Heart left ventricle (tissue), 13 donors: ENCODE data around the gene EHMT1.

Experiments used
- POLR2A ChIP-seq, 2 donors: fragments of 450-650 bp; IDR thresholded peaks; one replicate each; pipeline ENCODE4 v1.6.1; 2017; ENCODE audit warnings: antibody characterized with exemption in 2 of 2, mild to moderate bottlenecking in 2 of 2, moderate library complexity in 2 of 2
- TF ChIP-seq, protein P1 (sequence below), 12 donors: fragments of 200-600 bp; sonication (generic) in 4 of 12; IDR thresholded peaks; one replicate each; pipeline versions ENCODE4 v1.5.0 to v1.8.0; 2018 to 2022; ENCODE audit warnings: antibody characterized with exemption in 12 of 12, mild to moderate bottlenecking in 5 of 12
- donor health status: ischemic (EF 13 %, LVEDD 7.1; RV severe dilation, severe dysfunction).
- donor health status: DM: no; HTN: yes; CAD: no.
- donor health status: DM: no; HTN: no; CAD: no.
- donor health status: ischemic (EF 25% LVEDD 6.9; RV normal size, moderate dysfunction).
- donor health status: ischemic (EF 25% LVEDD 5.7; RV mildly dilated, moderate dysfunction).
- donor health status: ischemic (EF 35%, LVEDD 5.7; RV mildly dilated, moderate dysfunction).
- donor health status: nonischemic (EF 11% LVEDD 7.7; RV severe dilation, severe dysfunction).
- donor health status: DM: yes; HTN: yes; CAD: no.
- donor health status: PGD.
- donor health status: ischemic (EF 29% LVEDD 5.4; RV normal size, mild dysfunction).
- donor health status: nonischemic (EF 23%, LVEDD 6.1; RV moderate dilation, normal function).

- TF ChIP-seq, protein P1, sequence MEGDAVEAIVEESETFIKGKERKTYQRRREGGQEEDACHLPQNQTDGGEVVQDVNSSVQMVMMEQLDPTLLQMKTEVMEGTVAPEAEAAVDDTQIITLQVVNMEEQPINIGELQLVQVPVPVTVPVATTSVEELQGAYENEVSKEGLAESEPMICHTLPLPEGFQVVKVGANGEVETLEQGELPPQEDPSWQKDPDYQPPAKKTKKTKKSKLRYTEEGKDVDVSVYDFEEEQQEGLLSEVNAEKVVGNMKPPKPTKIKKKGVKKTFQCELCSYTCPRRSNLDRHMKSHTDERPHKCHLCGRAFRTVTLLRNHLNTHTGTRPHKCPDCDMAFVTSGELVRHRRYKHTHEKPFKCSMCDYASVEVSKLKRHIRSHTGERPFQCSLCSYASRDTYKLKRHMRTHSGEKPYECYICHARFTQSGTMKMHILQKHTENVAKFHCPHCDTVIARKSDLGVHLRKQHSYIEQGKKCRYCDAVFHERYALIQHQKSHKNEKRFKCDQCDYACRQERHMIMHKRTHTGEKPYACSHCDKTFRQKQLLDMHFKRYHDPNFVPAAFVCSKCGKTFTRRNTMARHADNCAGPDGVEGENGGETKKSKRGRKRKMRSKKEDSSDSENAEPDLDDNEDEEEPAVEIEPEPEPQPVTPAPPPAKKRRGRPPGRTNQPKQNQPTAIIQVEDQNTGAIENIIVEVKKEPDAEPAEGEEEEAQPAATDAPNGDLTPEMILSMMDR (IDR thresholded peaks at IDR 0.05), result no peak
- no peak for TF ChIP-seq POLR2A (IDR thresholded peaks at IDR 0.05)
Measured at GRCh38 chr9:137606734-137607138, 12.1 kb upstream of the EHMT1 start.
